Glomerular visceral epithelial cell (primary cell): ENCODE results near the gene DLEU7.

Source experiments
- DNase-seq: peaks from one replicate; pipeline ENCODE4 v3.0.0-alpha.2; 2016; ENCODE audit errors: extremely low spot score

Gene DLEU7

GRCh38 chr13:50843257-50844083, at the start of gene DLEU7:
Gene DLEU7 (minus strand): TSS chr13:50843692. CDS start chr13:50843646, 46 bp downstream.
- DNase-seq = no peak

GRCh38 chr13:50892210-50892944, 48.9 kb upstream of the DLEU7 start:
- DNase-seq = no peak

- DNase-seq = no peak
These were observed 47.7 kb upstream of the DLEU7 start for GRCh38 chr13:50891206-50891605.

GRCh38 chr13:50889317-50889716, 45.8 kb upstream of the DLEU7 start:
- DNase-seq = no peak

GRCh38 chr13:50888362-50888761, 44.9 kb upstream of the DLEU7 start:
- no peak for DNase-seq

GRCh38 chr13:50887151-50887550, 43.7 kb upstream of the DLEU7 start:
- no peak for DNase-seq

- no peak for DNase-seq
These were observed 40.8 kb upstream of the DLEU7 start for GRCh38 chr13:50884265-50884664.

GRCh38 chr13:50883728-50884127, 40.2 kb upstream of the DLEU7 start:
- DNase-seq = no peak

GRCh38 chr13:50882816-50883435, 39.4 kb upstream of the DLEU7 start:
- no peak for DNase-seq

GRCh38 chr13:50873991-50874390, 30.5 kb upstream of the DLEU7 start:
- no peak for DNase-seq

- DNase-seq = no peak
These were observed 30.0 kb upstream of the DLEU7 start for GRCh38 chr13:50873467-50873866.

GRCh38 chr13:50871405-50871804, 27.9 kb upstream of the DLEU7 start:
- DNase-seq = no peak

- DNase-seq = no peak
These were observed 24.1 kb upstream of the DLEU7 start for GRCh38 chr13:50867637-50867945.

- no peak for DNase-seq
These were observed 23.5 kb upstream of the DLEU7 start for GRCh38 chr13:50866817-50867636.

- no peak for DNase-seq
These were observed 21.0 kb upstream of the DLEU7 start for GRCh38 chr13:50864492-50864891.

GRCh38 chr13:50855681-50856080, 12.2 kb upstream of the DLEU7 start:
- DNase-seq = no peak

GRCh38 chr13:50850445-50850844, 7.0 kb upstream of the DLEU7 start:
- no peak for DNase-seq

- no peak for DNase-seq
These were observed 4.0 kb upstream of the DLEU7 start for GRCh38 chr13:50847501-50847900.

GRCh38 chr13:50846861-50847475, 3.5 kb upstream of the DLEU7 start:
- no peak for DNase-seq

- DNase-seq = peak; percentile 25
These were observed 1.7 kb upstream of the DLEU7 start for GRCh38 chr13:50845211-50845610.

- DNase-seq = no peak
These were observed 788 bp upstream of the DLEU7 start for GRCh38 chr13:50844084-50844875.
